HG03460 (cell line): Measurements from ENCODE around the gene RANBP3L.
"Not testable (repeated sequence)": the region's sequence is repeated elsewhere in the genome, so short reads cannot be mapped to it uniquely, and the experiment has no call there.

Experiments
- ATAC-seq: cut with Tn5 transposase; IDR thresholded peaks from one replicate; pipeline ENCODE4 v1.9.1; 2021; ENCODE audit not compliant: unreplicated experiment

Gene RANBP3L

GRCh38 chr5:36301858-36302603 is at the start of gene RANBP3L:
RANBP3L (minus strand) TSS chr5:36301902; CDS start chr5:36301416, 486 bp downstream.
- no peak for ATAC-seq

GRCh38 chr5:36346896-36347690 is 45.4 kb upstream of the RANBP3L start:
- no peak for ATAC-seq

GRCh38 chr5:36344899-36345298 is 43.2 kb upstream of the RANBP3L start:
- no peak for ATAC-seq

GRCh38 chr5:36341720-36342119 is 40.0 kb upstream of the RANBP3L start:
- ATAC-seq: not testable (repeated sequence)

- ATAC-seq: no peak
Measured at GRCh38 chr5:36337597-36337996, 35.9 kb upstream of the RANBP3L start.

GRCh38 chr5:36334315-36334714 is 32.6 kb upstream of the RANBP3L start:
- no peak for ATAC-seq

GRCh38 chr5:36332720-36333119 is 31.0 kb upstream of the RANBP3L start:
- not testable (repeated sequence) for ATAC-seq

GRCh38 chr5:36325196-36325595 is 23.5 kb upstream of the RANBP3L start:
- no peak for ATAC-seq

- no peak for ATAC-seq
Measured at GRCh38 chr5:36323926-36324781, 22.5 kb upstream of the RANBP3L start.

GRCh38 chr5:36312953-36313672 is 11.4 kb upstream of the RANBP3L start:
- no peak for ATAC-seq

GRCh38 chr5:36311956-36312355 is 10.3 kb upstream of the RANBP3L start:
- no peak for ATAC-seq

GRCh38 chr5:36310138-36310537 is 8.4 kb upstream of the RANBP3L start:
- ATAC-seq: no peak

- no peak for ATAC-seq
Measured at GRCh38 chr5:36305571-36306326, 4.0 kb upstream of the RANBP3L start.

- no peak for ATAC-seq
Measured at GRCh38 chr5:36304095-36304805, 2.5 kb upstream of the RANBP3L start.

GRCh38 chr5:36300927-36301540 is 668 bp downstream of the RANBP3L start:
- ATAC-seq: no peak

GRCh38 chr5:36300191-36300926 is 1.3 kb downstream of the RANBP3L start:
- ATAC-seq: no peak

GRCh38 chr5:36298552-36298951 is 3.1 kb downstream of the RANBP3L start:
- ATAC-seq: no peak

- no peak for ATAC-seq
Measured at GRCh38 chr5:36297653-36298052, 4.0 kb downstream of the RANBP3L start.
